K562 (cell line): ENCODE measurements around the gene PLCE1. TPM values are rescaled to one million over a fixed set of nuclear protein-coding genes. Genes with fewer than 3 reads are reported as not detected.
"Not testable (repeated sequence)": the region's sequence is repeated elsewhere in the genome, so short reads cannot be mapped to it uniquely, and the experiment has no call there.

Experiments used
- ATAC-seq: fragments of 200-7000 bp; cut with Tn5 transposase; 3 replicates; pipeline ENCODE4 v1.9.1; 2020; ENCODE audit warnings: moderate library complexity
- BruUV-seq: library from RNA; stranded (reverse); fragments of 400-500 nt; replicated peaks from 2 replicates; lab custom pipeline; 2021; lab: Mats Ljungman, UMichigan
- CTCF ChIA-PET: fragments of 300-600 bp; formaldehyde crosslinking; extraction: SDS; loops from one replicate; lab custom pipeline; 2021; ENCODE audit warnings: low intra/inter-chr PET ratio; lab: Yijun Ruan, JAX
- POLR2A ChIA-PET: fragments of 300-600, 350-650 bp; sonication (Branson Sonifier 250); formaldehyde crosslinking; extraction: SDS; loops from one replicate; lab custom pipeline; 2021; ENCODE audit warnings: antibody characterized with exemption, inconsistent platforms; lab: Yijun Ruan, JAX
- DNase-seq, 4 experiments: peaks; one replicate each; pipeline versions ENCODE4 v3.0.0 to v3.0.0-alpha.2; 2011 to 2018; ENCODE audit warnings: low spot score in 3 of 4, mixed read lengths in 3 of 4; ENCODE audit errors: extremely low read depth in 1 of 4
- FAIRE-seq: peaks from 2 replicates; lab custom pipeline; 2011; peaks lifted over from hg19 to GRCh38; lab: Jason Lieb, UNC
- H2AFZ ChIP-seq: 2 replicates; pipeline ENCODE4 v1.6.0; 2011; ENCODE audit warnings: low read depth, low read length, control low read depth, inconsistent platforms
- H3K27ac ChIP-seq: fragments of 200-600 bp; 3 replicates; pipeline ENCODE4 v1.8.0; 2011; ENCODE audit warnings: low read depth, mild to moderate bottlenecking, control low read depth, inconsistent platforms, low read length, moderate library complexity, mixed read lengths; ENCODE audit errors: extremely low read depth
- H3K27me3 ChIP-seq, 2 experiments: fragments of 300-600 bp in 1 of 2; 2 replicates in 1 of 2; 3 replicates in 1 of 2; pipeline versions ENCODE4 v1.6.0 to v1.8.0; 2011; ENCODE audit warnings: inconsistent platforms in 2 of 2, low read length in 2 of 2, mild to moderate bottlenecking in 1 of 2, mixed read lengths in 1 of 2, moderate library complexity in 1 of 2; ENCODE audit not compliant: control insufficient read depth in 2 of 2, insufficient read depth in 2 of 2
- H3K36me3 ChIP-seq: fragments of 300-600 bp; 3 replicates; pipeline ENCODE4 v1.8.0; 2011; ENCODE audit warnings: mild to moderate bottlenecking, low read length, inconsistent platforms; ENCODE audit not compliant: control insufficient read depth, insufficient read depth
- H3K4me1 ChIP-seq, 2 experiments: fragments of 200-600 bp in 1 of 2; replicated peaks in 1 of 2; 2 replicates in 1 of 2; 3 replicates in 1 of 2; pipeline versions ENCODE4 v1.5.1 to v1.8.0; 2011; ENCODE audit warnings: inconsistent platforms in 2 of 2, low read length in 2 of 2, mild to moderate bottlenecking in 1 of 2, mixed read lengths in 1 of 2, moderate library complexity in 1 of 2; ENCODE audit not compliant: control insufficient read depth in 2 of 2, insufficient read depth in 2 of 2
- H3K4me2 ChIP-seq: 2 replicates; pipeline ENCODE4 v1.6.1; 2011; ENCODE audit warnings: low read length, control low read depth, inconsistent platforms, mixed read lengths; ENCODE audit not compliant: insufficient read depth
- H3K4me3 ChIP-seq: fragments of 200-600 bp; sonication (generic), shearing (Covaris generic); 2 replicates; pipeline ENCODE4 v1.5.1; 2016; ENCODE audit warnings: control low read depth, inconsistent platforms
- H3K79me2 ChIP-seq: fragments of 200-600 bp; 3 replicates; pipeline ENCODE4 v1.8.0; 2011; ENCODE audit warnings: low read length, inconsistent platforms; ENCODE audit not compliant: control insufficient read depth, insufficient read depth
- H3K9ac ChIP-seq, 2 experiments: 2 replicates each; pipeline versions ENCODE4 v1.6.0 to v1.6.1; 2011; ENCODE audit warnings: low read depth in 2 of 2, low read length in 2 of 2, control low read depth in 1 of 2, inconsistent platforms in 1 of 2, mild to moderate bottlenecking in 1 of 2, mixed read lengths in 1 of 2; ENCODE audit not compliant: insufficient read depth in 1 of 2
- H3K9me1 ChIP-seq: one replicate; pipeline ENCODE4 v1.6.0; 2011; ENCODE audit warnings: inconsistent platforms, mild to moderate bottlenecking, low read length, moderate library complexity; ENCODE audit not compliant: control insufficient read depth, insufficient read depth
- H3K9me3 ChIP-seq: replicated peaks from 2 replicates; pipeline ENCODE4 v1.5.1; 2011; ENCODE audit warnings: low read depth, low read length, inconsistent platforms; ENCODE audit not compliant: control insufficient read depth, insufficient read depth
- H4K20me1 ChIP-seq: replicated peaks from 2 replicates; pipeline ENCODE4 v1.6.1; 2011; ENCODE audit warnings: low read length, inconsistent platforms, mixed read lengths; ENCODE audit not compliant: control insufficient read depth, insufficient read depth
- FOXM1 ChIP-seq, 2 experiments: fragments of 450-650 bp in 1 of 2; sonication (generic) in 1 of 2; formaldehyde crosslinking in 1 of 2; IDR thresholded peaks; 2 replicates each; pipeline versions ENCODE4 v1.6.1 to v1.9.0; 2017 to 2022; ENCODE audit warnings: low read depth in 2 of 2, mild to moderate bottlenecking in 2 of 2, missing genetic modification reagents in 1 of 2, moderate library complexity in 1 of 2
- MCM7 ChIP-seq, 2 experiments: fragments of 450-650 bp; IDR thresholded peaks; 2 replicates each; pipeline ENCODE4 v1.6.1; 2016 to 2018
- MLX ChIP-seq, 2 experiments: fragments of 450-650 bp in 1 of 2; sonication (generic) in 1 of 2; formaldehyde crosslinking; conservative IDR thresholded peaks; 2 replicates each; pipeline versions ENCODE4 v1.4.0 to v1.8.1; 2020 to 2022; ENCODE audit warnings: mild to moderate bottlenecking in 1 of 2, missing genetic modification reagents in 1 of 2
- NEUROD1 ChIP-seq: fragments of 150-350 bp; IDR thresholded peaks from 2 replicates; pipeline ENCODE4 v1.6.1; 2014; ENCODE audit warnings: borderline replicate concordance, low read length, low read depth; ENCODE audit not compliant: partially characterized antibody
- ZBTB49 ChIP-seq: sonication (generic); formaldehyde crosslinking; IDR thresholded peaks from 2 replicates; pipeline ENCODE4 v1.8.0; 2022; ENCODE audit warnings: missing genetic modification reagents, mild to moderate bottlenecking, borderline replicate concordance
- WGBS: fragments of 100-300 bp; shearing (Covaris generic); methylation state at CpG from one replicate; pipeline ENCODE4 v1.1.6; 2016; ENCODE audit warnings: low coverage, mixed read lengths; ENCODE audit not compliant: insufficient coverage; ENCODE audit errors: missing lambda C conversion rate; 5-methylcytosine and 5-hydroxymethylcytosine counted together
- in situ Hi-C: fragments of 300-500 bp; cut with MboI; formaldehyde crosslinking; loops from 4 replicates; pipeline ENCODE4 v1.15.0; 2018; ENCODE audit warnings: inconsistent platforms, mixed read lengths
- intact Hi-C: fragments of 100-400 bp; cut with micrococcal nuclease; formaldehyde crosslinking; loops from 2 replicates; pipeline ENCODE4 v1.14.2; 2022
- polyA plus RNA-seq, 8 experiments: library from polyadenylated mRNA; depleted of rRNA in 4 of 8; stranded (reverse) in 5 of 8; unstranded in 3 of 8; fragments of >200 nt; fragmentation: Nextera tagmentation in 2 of 8; fragmentation: Illumina TruSeq in 1 of 8; extraction: Ambion mirVana in 2 of 8; extraction: Trizol in 1 of 8; gene quantifications; 2 replicates each; pipeline versions ENCODE4 v1.2.1 to v1.2.3, GENCODE V29; 2011 to 2014; ENCODE audit warnings: inconsistent platforms in 1 of 8, missing spikeins in 1 of 8
- total RNA-seq, 7 experiments: library from RNA; depleted of rRNA in 6 of 7; stranded (reverse); fragments of >200 nt in 6 of 7; fragmentation: Illumina TruSeq in 2 of 7; extraction: Trizol in 2 of 7; gene quantifications; 2 replicates each; pipeline versions ENCODE4 v1.2.1 to v1.2.3, GENCODE V29; 2011 to 2021; ENCODE audit warnings: low replicate concordance in 1 of 7

Gene PLCE1
- total and polyA plus RNA-seq, 9 of the 15 experiments (the other 6 are each of a cell fraction or from before 2014, with no cell fraction given) = under 0.01 to 0.52 (median 0.13) TPM; not detected in 5

DNA sequence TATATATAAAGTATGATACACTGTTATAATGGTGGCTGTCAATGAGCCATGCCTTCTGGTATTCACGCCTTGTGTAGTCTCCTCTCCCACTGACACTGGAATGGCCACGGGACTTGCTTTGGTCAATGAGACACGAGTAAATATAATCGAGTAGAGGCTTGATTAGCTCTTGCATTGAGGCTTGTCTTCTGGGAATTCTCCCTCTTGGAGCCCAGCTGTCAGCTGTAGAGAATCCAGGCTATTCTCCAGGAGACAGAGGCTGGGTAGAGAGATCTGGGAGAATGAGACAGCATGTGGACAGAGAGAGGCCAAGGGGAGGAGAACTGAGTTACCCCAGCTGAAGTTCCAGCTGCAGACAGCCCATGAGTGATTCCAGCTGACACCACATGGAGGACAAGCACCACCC is 25.2 kb upstream of the PLCE1 start:
- intact Hi-C loops = no loop called here
- TF ChIP-seq MCM7 (IDR thresholded peaks at IDR 0.05) = no peak
- TF ChIP-seq ZBTB49 (CRISPR knock-in tag) = no peak
- TF ChIP-seq FOXM1 (IDR thresholded peaks at IDR 0.05; ENCODE audit: low read depth) = no peak
- TF ChIP-seq FOXM1 (CRISPR knock-in tag; IDR thresholded peaks at IDR 0.05; ENCODE audit: low read depth) = no peak
- TF ChIP-seq NEUROD1 = no peak
- no peak for TF ChIP-seq MLX (CRISPR knock-in tag; conservative IDR thresholded peaks at IDR 0.05)
- Histone ChIP-seq H3K4me3 (no peak overlapping the region), H3K9me3 (no peaks in the 10 kb centered on the region), H3K27ac (no peak overlapping the region), H4K20me1 (no peaks in the 10 kb centered on the region), H3K9ac (no peak overlapping the region), H3K4me1 (no peaks in the 10 kb centered on the region), H3K4me2 (no peak overlapping the region), H3K36me3 (no peaks in the 10 kb centered on the region), H2AFZ (no peak overlapping the region), H3K9me1 (no peaks in the 10 kb centered on the region), H3K27me3 (peaks cover 5 to 9% of the 10 kb centered on the region in 2 experiments; a peak in 4 of 5 replicates), H3K79me2 (no peaks in the 10 kb centered on the region)
- POLR2A ChIA-PET = interaction anchor here (0.6 kb wide), 1 partner anchor 19 kb away, joined by 3 read pairs; no protein-coding TSS in a partner anchor
- DNase-seq (no peak), ATAC-seq (no peak), FAIRE-seq (no peak)
- CTCF ChIA-PET = no interaction called here
- 0% methylated on average over 4 of the region's 4 CpGs for WGBS
- BruUV-seq = no TSS peak
- in situ Hi-C loops = no loop called here

DNA sequence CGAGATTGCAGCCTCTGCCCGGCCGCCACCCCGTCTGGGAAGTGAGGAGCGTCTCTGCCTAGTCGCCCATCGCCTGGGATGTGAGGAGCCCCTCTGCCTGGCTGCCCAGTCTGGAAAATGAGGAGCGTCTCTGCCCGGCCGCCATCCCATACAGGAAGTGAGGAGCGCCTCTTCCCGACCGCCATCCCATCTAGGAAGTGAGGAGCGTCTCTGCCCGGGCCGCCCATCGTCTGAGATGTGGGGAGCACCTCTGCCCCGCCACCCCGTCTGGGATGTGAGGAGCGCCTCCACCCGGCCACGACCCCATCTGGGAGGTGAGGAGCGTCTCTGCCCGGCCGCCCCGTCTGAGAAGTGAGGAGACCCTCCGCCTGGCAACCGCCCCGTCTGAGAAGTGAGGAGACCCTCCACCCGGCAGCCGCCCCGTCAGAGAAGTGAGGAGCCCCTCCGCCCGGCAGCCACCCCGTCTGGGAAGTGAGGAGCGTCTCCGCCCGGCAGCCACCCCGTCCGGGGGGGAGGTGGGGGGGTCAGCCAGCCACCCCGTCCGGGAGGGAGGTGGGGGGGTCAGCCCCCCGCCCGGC is 23.2 kb upstream of the PLCE1 start:
- POLR2A ChIA-PET, ATAC-seq, H3K27ac ChIP-seq, H3K79me2 ChIP-seq, H3K4me3 ChIP-seq, H3K4me2 ChIP-seq, H3K9ac ChIP-seq, H3K9me1 ChIP-seq, H3K27me3 ChIP-seq, DNase-seq, H3K9me3 ChIP-seq, intact Hi-C loops, CTCF ChIA-PET, H4K20me1 ChIP-seq, H3K4me1 ChIP-seq, in situ Hi-C loops, FAIRE-seq, H2AFZ ChIP-seq, BruUV-seq, H3K36me3 ChIP-seq: not testable (repeated sequence)
- WGBS = 24% methylated on average over 3 of the region's 44 CpGs
